ENCODE results near the gene AAGAB.
"Not testable (repeated sequence)": the region's sequence is repeated elsewhere in the genome, so short reads cannot be mapped to it uniquely, and the experiment has no call there.

Gene AAGAB

GRCh38 chr15:67154249-67154648, 100.2 kb downstream of the AAGAB start:
- FAIRE-seq (no peak), DNase-seq (ENCODE audit: insufficient read length, low spot score) (no peak)

- FAIRE-seq; DNase-seq (ENCODE audit: insufficient read length, low spot score): not testable (repeated sequence)
Observed at GRCh38 chr15:67153044-67153443, 101.4 kb downstream of the AAGAB start.

- FAIRE-seq (no peak), DNase-seq (ENCODE audit: insufficient read length, low spot score) (no peak)
Observed at GRCh38 chr15:67152429-67152828, 102.0 kb downstream of the AAGAB start.
